ENCODE results near the gene SMCO2.

GRCh38 chr12:27523642-27524493 is 77.3 kb downstream of the SMCO2 start, which contains the start of gene PPFIBP1:
- TF ChIP-seq CTCF (conservative IDR thresholded peaks at IDR 0.05; ENCODE audit: low read depth, low read length) (peak; percentile 24; the same call in 1 of the 2 replicates), SMC3 (IDR thresholded peaks at IDR 0.05; ENCODE audit: low read depth, low read length) (0 out of 2 replicates have a peak, but pooled peaks have one; percentile 12), MAZ (IDR thresholded peaks at IDR 0.05; ENCODE audit: borderline replicate concordance, low read depth, low read length) (peak; percentile 98), FOS (IDR thresholded peaks at IDR 0.05; ENCODE audit: low read depth, low read length) (peak; percentile 44; the same call in 1 of the 2 replicates), POLR2A (IDR thresholded peaks at IDR 0.05; ENCODE audit: low read depth, low read length) (peak; percentile 90), USF2 (IDR thresholded peaks at IDR 0.05; ENCODE audit: low read depth, low read length) (no peak), RAD21 (IDR thresholded peaks at IDR 0.05; ENCODE audit: low read length) (peak; percentile 35), MAFK (IDR thresholded peaks at IDR 0.05; ENCODE audit: low read depth, low read length) (no peak; the same call in 1 of the 2 replicates), CEBPB (IDR thresholded peaks at IDR 0.05; ENCODE audit: low read depth, low read length) (peak; percentile 76), ELK1 (IDR thresholded peaks at IDR 0.05; ENCODE audit: borderline replicate concordance, low read depth, low read length) (no peak), RCOR1 (IDR thresholded peaks at IDR 0.05; ENCODE audit: insufficient replicate concordance, low read length) (no peak), CHD1 (IDR thresholded peaks at IDR 0.05; ENCODE audit: low read depth, low read length) (no peak), NFE2L2 (IDR thresholded peaks at IDR 0.05; ENCODE audit: low read depth, low read length) (no peak)
